ES-I3 (cell line): ENCODE results near the gene HAUS7.

Experiments used
- H3K36me3 ChIP-seq: 2 replicates; pipeline ENCODE4 v1.6.1; 2013; ENCODE audit warnings: mild to moderate bottlenecking, low read length, control low read depth, moderate library complexity; ENCODE audit not compliant: insufficient read depth
- H3K4me1 ChIP-seq: 2 replicates; pipeline ENCODE4 v1.6.1; 2013; ENCODE audit warnings: mild to moderate bottlenecking, control low read depth, low read length; ENCODE audit not compliant: insufficient read depth
- H3K9ac ChIP-seq: 2 replicates; pipeline ENCODE4 v1.6.1; 2013; ENCODE audit warnings: low read depth, mild to moderate bottlenecking, low read length, moderate library complexity
- H3K9me3 ChIP-seq: 2 replicates; pipeline ENCODE4 v1.6.1; 2013; ENCODE audit warnings: mild to moderate bottlenecking, low read length, moderate library complexity; ENCODE audit not compliant: control insufficient read depth, insufficient read depth

Gene HAUS7

DNA sequence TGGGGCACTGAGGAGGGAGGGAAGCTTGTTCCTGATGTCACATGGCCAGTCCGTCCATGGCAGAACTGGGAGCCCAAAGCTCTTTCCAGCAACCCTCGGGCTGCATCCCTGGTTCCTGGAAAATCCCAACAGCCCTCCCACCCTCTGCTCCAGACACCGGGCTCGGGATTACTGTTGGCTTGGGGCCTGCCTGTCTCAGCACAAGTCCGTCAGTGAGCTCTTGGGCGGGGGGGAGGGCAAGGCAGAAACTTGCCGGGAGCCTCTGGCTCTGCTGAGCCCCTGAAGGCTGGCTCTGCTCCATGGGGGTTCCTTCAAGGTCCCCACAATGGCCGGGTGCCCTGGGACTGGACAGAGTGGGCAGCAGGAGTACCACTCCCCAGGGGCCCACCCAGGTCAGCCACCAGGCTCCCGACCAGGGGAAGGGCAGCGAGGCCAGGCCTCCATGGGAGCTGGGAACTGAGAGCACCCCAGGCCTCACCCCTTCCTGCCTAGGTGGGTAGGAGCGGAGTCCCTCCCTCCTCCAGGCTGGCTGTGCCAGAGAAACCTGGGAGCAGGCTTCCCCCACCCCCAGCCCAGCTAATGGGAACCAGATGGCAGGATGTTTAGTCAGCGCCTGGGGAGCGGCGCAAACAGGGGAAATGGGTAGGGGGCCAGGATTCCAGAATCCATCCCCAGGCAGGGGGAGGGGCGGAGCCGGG, 6.4 kb upstream of the HAUS7 start:
- peaks cover 27% of the 10 kb centered on the region for H3K4me1 ChIP-seq
- H3K9ac ChIP-seq: no peak overlapping the region
- no peaks in the 10 kb centered on the region for H3K36me3 ChIP-seq
- no peaks in the 10 kb centered on the region for H3K9me3 ChIP-seq

DNA sequence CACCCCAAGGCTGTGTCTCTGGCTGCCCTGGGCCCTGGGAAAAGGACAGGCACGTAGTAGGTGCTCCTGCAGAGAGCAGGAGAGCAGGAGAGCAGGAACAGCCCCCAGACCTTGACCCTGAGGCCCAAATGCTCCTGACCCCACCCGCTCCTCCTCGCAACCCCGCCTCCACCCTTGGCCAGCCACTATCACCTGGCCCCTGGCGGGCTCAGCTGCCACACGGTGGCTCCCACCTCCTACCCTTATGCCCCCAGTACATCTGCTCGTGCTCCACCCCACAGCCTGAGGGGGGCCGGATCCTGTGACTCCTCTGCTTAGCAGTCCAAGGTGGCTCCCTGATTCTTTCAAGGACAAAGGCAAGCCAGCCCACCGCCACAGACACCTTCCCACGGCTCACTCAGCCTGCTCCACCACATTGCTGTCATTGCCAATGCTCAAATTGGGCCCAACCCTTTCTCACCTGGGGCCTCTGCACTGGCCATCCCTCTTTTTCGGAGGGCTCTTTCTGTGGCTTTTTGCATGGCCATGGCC, 5.4 kb upstream of the HAUS7 start:
- Histone ChIP-seq H3K9ac (no peak overlapping the region), H3K36me3 (no peaks in the 10 kb centered on the region), H3K4me1 (peaks cover 27% of the 10 kb centered on the region)

DNA sequence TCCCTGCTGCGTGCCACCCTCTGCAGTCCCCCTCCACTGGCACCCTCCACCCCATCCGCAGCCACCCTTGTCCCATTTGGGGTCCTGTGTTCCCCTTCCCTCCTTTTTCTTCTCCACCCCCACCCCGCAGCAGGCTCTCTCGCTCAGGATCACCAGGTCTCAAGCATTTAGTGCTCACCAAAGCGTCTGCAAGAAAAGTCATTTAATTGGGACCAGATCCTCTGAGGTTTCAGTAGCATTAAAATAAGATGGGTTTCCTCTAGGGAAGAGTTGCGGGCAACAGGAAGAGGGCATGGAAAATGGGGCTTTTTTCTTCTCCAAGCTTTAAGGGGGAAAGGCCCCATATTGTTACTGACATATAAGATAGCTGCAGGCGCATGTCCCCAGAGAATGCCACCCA, 4.9 kb upstream of the HAUS7 start:
- Histone ChIP-seq H3K9me3 (no peaks in the 10 kb centered on the region), H3K36me3 (no peaks in the 10 kb centered on the region), H3K9ac (no peak overlapping the region), H3K4me1 (peaks cover 27% of the 10 kb centered on the region)

More for the DNA sequence above, 5.4 kb upstream of the HAUS7 start:
- H3K9me3 ChIP-seq: no peaks in the 10 kb centered on the region

DNA sequence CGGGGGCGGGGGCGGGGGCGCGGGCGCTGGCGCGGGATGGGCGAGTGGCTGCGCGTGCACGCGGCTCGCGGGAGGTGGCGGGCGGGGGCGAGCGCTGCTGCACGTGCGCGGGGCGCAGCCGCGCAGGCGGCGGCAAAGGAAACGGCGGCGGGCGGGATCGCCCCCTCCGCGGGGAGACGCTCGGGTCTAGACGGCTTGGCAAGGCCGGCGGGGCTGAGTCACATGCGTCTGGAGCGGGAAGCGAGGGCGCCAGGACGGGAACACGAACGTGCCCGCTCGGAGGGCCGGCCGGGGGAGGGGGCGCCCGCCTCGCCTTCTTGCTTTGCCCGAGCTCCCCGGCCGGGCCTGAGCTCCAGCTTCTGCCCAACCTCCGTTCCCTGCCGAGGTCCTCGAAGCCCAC, 4.3 kb upstream of the HAUS7 start:
- Histone ChIP-seq H3K4me1 (peaks cover 27% of the 10 kb centered on the region), H3K9me3 (no peaks in the 10 kb centered on the region), H3K36me3 (no peaks in the 10 kb centered on the region), H3K9ac (no peak overlapping the region)

DNA sequence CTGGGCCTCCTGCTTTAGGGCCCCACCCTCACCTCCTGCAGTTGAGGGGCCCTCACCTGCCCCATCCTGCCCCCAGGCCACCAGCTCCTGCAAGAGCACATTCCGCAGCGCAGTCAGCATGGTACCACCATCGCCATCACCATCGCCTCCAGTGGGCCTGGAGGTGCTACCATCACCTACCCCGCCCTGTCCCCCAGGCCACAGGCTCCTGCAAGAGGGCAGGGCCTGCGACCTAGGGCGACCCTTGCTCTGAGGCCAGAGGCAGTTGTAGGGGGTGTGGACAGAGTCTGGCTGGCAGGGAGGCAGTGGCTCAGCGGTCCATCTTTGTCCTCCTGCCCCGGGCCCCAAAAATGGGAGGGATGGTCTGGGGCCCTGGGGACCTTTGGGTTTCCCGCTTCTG, 3.9 kb upstream of the HAUS7 start:
- Histone ChIP-seq H3K36me3 (no peaks in the 10 kb centered on the region), H3K9me3 (no peaks in the 10 kb centered on the region), H3K4me1 (peaks cover 27% of the 10 kb centered on the region), H3K9ac (no peak overlapping the region)

DNA sequence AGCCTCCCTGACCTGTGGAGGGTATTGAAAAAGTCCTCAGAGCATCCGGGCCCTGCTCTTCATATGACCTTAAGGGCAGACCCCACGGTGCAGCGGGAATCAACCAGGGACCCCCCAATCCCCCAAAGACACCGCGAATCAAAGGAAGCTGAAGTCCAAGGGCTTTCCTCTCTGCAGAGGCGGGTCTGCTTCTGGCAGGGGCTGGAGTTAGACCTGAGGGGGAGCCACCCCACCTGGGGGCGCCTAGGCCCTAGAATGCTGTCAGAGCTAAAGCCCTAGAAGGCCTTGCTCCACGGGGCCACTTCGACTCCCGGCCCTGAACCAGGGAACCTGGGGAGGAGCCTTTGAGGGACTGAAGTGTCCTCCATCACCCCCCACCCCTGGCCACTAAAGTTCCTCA, 2.8 kb upstream of the HAUS7 start:
- peaks cover 25% of the 10 kb centered on the region for H3K4me1 ChIP-seq
- H3K9ac ChIP-seq: no peak overlapping the region
- no peaks in the 10 kb centered on the region for H3K9me3 ChIP-seq
- no peaks in the 10 kb centered on the region for H3K36me3 ChIP-seq

DNA sequence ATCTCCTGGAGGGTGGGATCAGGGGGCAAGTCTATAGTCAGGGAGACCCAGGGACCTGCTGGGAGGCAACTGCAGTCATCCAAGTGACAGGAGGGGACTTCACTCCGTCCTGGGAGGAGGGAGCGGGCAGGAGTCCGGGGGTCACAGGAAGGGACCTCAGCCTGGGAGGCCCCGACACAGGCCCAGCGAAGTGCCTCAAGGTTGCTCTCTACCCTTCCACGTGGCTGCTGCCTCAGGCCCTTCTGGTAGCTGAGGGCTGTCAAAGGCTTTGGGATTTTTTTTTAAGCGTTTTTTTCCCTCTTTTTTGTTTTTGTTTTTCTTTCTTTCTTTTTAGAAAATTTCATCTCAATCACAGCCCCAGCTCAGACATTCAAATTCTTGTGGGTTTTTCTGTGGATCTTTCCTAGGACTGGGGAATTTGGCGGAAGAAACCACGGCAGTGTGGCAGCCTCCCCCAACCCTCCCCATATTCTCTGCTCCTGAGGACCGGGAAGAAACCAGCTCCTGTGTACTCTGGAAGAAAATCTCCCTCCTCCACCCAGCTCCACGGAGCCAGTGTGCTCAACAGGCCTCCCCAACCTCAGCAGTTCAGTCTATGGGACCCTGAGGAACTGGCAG, 1.4 kb upstream of the HAUS7 start:
- Histone ChIP-seq H3K9me3 (no peaks in the 10 kb centered on the region), H3K9ac (no peak overlapping the region), H3K4me1 (peaks cover 12% of the 10 kb centered on the region)

DNA sequence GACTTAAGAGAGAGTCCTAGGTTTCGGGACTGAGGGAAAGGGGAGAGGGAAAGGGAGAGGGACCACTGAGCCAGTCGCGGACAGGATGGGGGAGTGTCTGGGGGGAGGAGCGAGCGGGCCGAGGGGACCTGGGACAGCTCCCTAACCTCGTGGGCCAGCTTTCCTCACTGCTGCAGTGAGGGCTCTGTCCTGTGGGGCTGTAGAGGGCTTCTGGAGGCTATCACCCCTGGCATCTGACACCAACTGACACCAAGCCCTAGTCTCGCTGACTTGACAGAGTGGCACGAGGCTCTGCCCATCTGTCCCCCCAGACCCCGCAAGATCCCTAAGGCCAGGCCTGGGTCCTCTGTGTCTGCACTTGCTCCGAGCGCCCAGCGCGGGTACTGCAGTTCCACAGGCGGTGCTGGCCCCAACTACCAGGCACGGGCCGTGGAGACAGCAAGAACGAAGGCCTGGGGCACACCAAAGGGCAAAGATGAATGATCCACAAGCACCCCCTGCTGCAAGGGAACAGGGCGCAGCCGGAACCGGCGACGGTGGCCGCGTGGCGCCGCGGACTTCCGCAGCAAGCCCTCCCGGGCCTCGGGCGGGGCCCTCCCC, 465 bp downstream of the HAUS7 start:
- Histone ChIP-seq H3K9ac (peak overlapping the region; percentile 86), H3K4me1 (no peaks in the 10 kb centered on the region; the same call in 1 of the 2 replicates), H3K9me3 (no peaks in the 10 kb centered on the region), H3K36me3 (no peaks in the 10 kb centered on the region)

More for the DNA sequence above, 1.4 kb upstream of the HAUS7 start:
- no peaks in the 10 kb centered on the region for H3K36me3 ChIP-seq

DNA sequence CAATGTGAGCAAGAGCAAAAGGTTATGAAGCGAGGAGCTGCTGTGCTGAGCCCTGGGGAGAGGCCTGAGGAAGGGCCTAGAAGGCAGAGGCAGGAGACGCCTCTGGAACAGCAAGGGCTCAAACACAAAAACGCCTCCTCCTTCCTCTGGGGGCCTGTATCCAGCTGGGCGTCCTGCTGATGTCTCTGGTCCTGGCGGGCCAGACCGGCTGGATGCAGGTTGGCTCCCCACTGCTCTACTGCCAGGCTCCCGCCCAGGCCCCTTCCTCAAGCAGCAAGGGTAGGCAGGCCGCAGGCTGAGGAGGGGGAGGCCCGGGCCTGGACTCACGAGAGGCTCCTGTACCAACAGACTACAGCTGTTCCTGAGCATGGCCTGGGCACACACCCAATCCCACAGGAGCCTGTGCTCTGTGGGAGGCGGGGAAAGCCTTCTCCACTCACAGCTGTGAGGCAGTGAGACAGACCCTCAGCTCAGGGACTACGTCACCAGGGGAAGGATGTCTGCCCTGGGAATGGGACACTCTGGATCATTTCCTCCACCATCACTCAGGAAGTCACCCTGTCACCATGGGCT, 2.3 kb downstream of the HAUS7 start:
- Histone ChIP-seq H3K36me3 (no peaks in the 10 kb centered on the region), H3K9me3 (no peaks in the 10 kb centered on the region), H3K4me1 (no peaks in the 10 kb centered on the region), H3K9ac (no peak overlapping the region)

DNA sequence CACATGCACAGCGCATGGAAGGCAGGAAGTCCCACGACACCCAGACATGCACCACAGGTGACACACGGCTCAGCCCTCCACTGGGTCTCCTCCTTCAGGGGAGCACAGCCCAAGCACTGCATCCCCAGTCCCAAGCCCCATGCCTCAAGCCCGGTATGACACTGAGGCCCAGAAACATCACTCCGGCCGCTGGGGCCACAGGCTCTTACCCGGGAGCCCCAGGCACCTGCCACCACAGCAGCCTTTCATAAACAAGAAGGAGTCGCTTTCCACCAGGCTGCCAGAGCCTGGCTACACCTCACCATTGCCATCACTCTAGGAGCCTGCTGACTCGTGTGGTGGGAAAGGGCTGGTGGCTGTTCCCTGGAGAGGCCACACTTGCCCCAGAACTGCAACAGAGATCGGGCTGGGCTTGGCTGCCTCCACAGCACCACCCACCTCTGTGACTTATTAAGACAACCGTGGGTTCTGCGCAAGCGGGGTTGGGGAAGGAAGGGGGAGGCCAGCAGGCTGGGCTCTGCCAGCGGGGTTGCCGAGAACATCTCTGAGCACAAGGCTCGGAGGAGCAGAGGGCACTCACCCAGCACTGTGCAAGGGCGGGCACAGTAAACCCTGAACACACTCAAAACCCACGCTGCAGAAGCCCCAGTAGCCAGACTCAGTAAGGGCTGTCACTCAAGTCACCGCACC, 4.5 kb downstream of the HAUS7 start:
- no peaks in the 10 kb centered on the region for H3K9me3 ChIP-seq
- H3K4me1 ChIP-seq: no peaks in the 10 kb centered on the region
- H3K36me3 ChIP-seq: no peaks in the 10 kb centered on the region; the same call in 1 of the 2 replicates
- H3K9ac ChIP-seq: no peak overlapping the region

DNA sequence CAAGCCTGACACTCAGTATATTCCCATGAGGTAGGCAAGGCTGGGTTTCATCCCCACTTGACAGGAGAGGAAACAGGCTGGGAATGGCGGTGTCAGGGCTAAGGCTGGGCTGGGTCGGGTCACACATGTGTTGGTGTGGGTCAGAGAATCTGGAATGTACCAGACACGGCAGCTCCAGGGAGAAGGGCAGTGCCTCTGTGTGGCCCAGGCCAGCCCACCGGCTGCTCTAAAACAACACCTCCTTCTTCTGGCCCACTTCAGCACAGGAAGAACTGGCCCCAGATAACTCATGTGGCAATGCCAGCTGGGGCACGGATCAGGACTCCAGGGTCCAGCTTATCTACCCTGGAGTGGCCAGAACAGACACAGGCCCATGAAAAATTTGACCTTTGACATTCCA, 6.3 kb downstream of the HAUS7 start:
- H3K9ac ChIP-seq: no peak overlapping the region
- peaks cover 6% of the 10 kb centered on the region; the same call in 1 of the 2 replicates for H3K4me1 ChIP-seq
- no peaks in the 10 kb centered on the region for H3K9me3 ChIP-seq
- H3K36me3 ChIP-seq: no peaks in the 10 kb centered on the region; the same call in 1 of the 2 replicates

DNA sequence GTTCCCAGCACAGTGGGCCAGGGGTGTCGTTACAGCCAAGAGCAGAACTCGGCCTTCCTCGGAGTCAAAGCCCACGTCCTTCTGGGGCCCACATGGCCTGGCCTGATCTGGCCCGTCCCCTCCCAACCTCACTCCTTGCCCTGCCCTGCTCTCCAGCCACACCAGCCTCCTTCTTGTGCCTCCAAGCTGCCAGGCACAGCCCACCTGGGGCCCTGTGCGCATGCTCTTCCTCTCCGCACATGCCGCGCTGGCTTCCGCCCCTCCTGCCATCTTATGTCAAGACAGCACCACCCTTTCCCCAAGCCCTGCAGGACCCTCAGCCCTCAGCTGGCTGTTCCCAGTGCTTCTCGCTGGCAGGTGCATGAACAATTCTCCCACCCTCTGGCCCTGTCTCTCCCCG, 6.8 kb downstream of the HAUS7 start:
- Histone ChIP-seq H3K9ac (no peak overlapping the region), H3K36me3 (no peaks in the 10 kb centered on the region; the same call in 1 of the 2 replicates), H3K4me1 (peaks cover 6% of the 10 kb centered on the region; the same call in 1 of the 2 replicates), H3K9me3 (no peaks in the 10 kb centered on the region)

DNA sequence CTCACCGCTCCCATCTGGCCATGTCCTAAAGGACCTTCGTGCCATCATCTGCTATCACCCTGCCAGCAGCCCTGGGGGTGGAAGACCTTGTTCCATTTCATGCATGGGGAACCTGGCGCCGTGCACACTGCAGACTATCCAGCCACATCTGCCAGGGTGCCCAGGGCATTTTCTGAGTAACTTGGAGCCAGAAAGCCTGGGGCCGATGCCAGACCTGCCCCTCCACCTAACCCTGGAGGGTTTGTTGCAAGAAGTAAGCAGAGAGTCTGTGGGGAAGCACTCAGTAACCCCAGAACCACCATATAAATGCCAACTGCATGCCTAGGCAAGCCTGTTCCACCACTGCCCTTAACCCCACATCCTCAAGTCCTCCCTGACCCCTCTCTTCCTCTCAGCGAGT, 7.3 kb downstream of the HAUS7 start:
- H3K9ac ChIP-seq: no peak overlapping the region
- H3K36me3 ChIP-seq: no peaks in the 10 kb centered on the region; the same call in 1 of the 2 replicates
- H3K4me1 ChIP-seq: peaks cover 6% of the 10 kb centered on the region; the same call in 1 of the 2 replicates
- no peaks in the 10 kb centered on the region for H3K9me3 ChIP-seq

DNA sequence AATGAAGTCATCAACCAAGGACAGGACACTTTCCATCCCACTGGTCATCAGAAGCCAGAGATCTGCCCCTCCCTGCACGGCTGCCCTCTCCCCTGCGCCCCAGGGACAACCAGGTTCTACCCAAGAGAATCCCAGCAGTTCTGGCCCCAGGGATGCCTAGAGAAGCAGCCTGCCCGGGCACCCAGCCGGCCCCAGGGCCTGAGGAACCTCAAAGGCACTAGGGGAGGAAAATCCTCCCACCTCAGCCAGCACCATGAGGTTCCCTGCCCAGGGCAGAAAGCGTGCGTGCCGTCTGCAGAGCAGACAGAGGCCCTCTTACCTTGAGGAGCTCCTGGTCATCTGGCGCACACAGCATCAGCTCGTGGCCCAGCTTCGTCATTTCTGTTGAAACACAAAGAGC, 8.1 kb downstream of the HAUS7 start:
- H3K4me1 ChIP-seq: peaks cover 6% of the 10 kb centered on the region; the same call in 1 of the 2 replicates
- H3K9me3 ChIP-seq: no peaks in the 10 kb centered on the region
- H3K36me3 ChIP-seq: no peaks in the 10 kb centered on the region; the same call in 1 of the 2 replicates
- H3K9ac ChIP-seq: no peak overlapping the region
